Anterior cingulate cortex (tissue), 58 donors: Measurements from ENCODE around the gene KPRP.

Experiments
- DNase-seq, 58 donors: peaks; one replicate each; lab custom pipeline; 2025; lab: John Stamatoyannopoulos, UW

Gene KPRP

DNA sequence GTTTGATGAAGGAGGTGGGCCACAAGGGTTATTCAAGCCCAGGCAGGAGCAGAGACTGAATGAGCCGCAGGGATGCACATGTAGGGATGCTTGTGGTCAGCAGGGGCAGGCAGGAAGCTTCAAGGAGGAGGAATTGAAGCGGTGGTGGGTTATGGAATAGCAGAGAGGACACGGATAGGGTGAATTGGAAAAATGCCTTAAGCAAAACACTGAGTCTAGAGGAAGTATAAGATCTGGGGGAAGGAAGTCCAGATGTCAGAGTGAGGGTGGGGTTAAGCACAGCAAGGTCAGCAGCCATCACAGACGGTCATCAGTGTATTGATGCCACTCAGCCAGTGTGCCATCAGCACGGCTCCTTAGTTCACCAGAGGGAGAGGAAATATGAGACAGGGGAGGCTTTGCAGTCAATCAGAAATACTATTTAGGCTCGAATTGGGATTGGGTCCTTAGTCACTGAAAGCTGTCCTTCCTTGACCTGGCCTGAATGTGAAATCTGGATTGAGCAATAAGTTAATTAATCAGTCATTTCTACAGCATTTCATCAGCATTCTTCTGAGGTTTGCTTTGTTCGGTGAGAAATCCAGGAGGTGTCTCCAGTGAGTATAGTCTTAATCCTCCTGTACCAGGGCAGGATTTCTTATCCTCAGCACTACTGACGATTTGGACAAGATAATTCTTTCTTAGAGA is 11.2 kb downstream of the KPRP start:
- DNase-seq: no peak

DNA sequence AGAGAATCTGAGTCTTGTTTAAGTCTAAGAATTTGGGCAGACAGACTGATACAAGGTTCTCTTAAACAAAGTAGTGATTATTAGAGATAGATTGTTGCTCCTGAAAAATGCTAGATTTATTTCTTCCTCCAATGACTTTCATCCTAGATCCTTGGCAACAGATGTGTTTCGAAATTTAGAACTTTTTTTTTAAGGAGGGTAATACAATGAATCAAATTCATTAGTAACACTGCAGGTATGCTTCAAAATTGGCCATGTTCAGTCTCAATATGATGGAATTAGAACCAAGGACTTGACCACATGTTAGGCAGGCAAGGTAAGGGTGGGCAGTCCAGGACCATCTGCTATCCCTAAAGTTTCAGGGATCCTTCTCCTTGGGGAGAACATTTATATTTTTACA is 12.6 kb downstream of the KPRP start:
- DNase-seq: no peak

DNA sequence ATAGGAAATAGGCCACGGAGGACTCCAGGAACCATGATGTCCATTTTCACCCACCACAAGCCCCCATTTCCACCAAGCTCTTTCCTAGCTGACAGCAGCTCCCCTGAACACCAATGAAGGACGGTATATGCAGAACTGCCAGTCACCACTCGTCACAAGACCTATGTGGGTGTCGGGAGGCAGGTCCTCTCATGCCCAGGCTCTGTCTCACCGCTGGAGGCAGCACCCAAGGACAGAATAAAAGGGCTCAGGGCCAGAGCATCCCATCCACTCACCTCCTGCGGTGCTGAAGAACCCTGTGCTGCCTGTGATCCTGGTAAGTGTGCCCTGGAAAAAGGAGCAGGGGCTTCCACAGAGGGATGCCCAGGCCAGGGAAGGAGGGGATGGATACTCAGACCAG is 17.1 kb downstream of the KPRP start, which contains the start of gene LCE1F:
Gene LCE1F (plus strand): TSS at position 266 of the 400 bp plus-strand sequence. CDS start 1,232 bp downstream, outside the sequence.
- no peak for DNase-seq

DNA sequence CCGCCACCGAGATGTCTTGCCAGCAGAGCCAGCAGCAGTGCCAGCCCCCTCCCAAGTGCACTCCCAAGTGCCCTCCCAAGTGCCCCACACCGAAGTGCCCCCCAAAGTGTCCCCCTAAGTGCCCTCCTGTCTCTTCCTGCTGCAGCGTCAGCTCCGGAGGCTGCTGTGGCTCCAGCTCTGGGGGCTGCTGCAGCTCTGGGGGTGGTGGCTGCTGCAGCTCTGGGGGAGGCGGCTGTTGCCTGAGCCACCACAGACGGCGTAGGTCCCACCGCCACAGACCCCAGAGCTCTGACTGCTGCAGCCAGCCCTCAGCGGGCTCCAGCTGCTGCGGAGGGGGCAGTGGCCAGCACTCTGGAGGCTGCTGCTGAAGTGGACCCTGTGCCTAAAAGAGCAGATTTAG is 18.5 kb downstream of the KPRP start:
- DNase-seq: no peak

DNA sequence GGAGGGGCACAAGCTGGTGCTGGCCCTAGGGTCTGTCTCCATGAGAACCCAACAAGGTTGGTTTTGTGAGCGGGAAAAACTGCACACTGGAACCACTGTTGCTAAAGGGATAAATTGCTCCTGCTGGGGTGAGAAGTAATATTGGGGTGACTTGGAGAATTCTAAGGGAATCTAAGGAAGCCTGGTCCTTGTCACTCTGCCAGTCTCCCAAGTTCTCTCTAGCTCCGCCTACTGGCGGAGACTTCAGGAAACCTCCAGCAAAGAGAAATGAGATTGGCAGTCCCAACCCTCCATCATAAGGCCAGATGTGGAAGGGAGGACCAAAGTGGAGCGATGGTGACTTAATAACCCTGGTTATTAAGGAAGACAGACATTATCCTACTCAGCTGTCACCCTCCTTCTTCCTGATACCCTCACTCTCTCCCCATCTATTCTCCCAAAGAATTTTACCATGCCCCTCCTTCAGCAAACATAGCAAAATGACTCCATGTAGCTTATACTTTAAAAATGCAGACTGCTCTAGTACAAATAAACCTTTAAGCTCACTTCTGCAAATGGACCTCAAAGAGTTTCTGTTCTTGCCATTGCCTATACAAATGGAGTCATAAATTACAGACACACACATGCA is 19.8 kb downstream of the KPRP start:
- no peak for DNase-seq

DNA sequence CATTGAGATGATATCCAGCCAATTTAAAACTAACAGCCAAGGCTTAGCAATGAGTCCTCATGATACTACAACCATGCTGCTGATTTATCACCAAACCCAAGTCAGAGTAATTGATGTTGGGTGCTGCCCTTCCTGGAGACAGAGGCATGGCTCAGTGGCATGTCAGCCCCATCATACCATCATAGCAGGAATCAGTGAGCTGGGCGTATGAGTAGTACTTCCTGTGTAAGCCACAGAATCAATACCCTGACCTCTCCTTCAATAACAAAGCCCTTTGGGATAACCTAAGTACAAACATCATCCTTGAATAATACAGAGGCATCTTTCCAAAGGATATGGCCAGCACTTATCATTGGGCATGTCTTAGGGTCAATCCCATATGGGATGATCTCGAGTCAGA is 25.3 kb downstream of the KPRP start:
- DNase-seq: no peak

DNA sequence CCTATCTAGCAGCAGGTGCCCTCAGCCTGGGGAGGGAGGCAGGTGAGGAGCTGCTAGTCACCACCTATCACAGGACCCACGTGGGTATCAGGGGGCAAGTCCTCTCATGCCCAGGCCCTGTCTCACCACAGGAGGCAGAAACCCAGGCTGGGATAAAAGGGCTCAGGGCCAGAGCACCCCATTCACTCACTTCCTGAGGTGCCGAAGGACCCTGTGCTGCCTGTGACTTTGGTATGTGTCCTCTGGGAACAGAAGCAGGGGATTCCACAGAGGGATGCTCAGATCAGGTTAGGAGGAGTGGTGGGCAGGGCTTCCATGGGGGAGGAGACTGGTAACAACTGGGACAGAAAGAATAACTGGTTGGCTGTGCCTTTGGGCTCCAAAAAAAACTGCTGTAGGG is 28.3 kb downstream of the KPRP start, which contains the start of gene LCE1E:
Gene LCE1E (plus strand): TSS at position 181 of the 400 bp plus-strand sequence. CDS start 1,043 bp downstream, outside the sequence.
- no peak for DNase-seq

DNA sequence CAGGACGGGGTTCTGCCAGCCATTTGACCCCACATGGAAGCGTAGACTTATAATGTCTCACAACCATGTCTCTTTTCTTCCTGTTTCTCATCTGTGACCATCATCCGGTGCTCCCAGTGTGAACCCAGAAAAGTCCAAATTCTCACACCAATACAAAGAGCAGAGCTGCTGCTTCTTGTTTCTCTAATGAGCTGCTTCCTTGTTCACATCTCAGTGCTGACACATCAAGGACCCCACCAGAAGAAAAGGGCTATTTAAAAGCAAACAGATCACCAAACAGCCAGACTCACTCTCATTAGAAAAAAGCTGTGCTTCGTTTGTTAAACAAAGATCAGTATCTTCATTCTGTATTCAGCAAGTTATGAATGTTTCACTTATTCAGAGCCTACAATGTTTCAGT is 37.9 kb downstream of the KPRP start:
- DNase-seq: no peak

DNA sequence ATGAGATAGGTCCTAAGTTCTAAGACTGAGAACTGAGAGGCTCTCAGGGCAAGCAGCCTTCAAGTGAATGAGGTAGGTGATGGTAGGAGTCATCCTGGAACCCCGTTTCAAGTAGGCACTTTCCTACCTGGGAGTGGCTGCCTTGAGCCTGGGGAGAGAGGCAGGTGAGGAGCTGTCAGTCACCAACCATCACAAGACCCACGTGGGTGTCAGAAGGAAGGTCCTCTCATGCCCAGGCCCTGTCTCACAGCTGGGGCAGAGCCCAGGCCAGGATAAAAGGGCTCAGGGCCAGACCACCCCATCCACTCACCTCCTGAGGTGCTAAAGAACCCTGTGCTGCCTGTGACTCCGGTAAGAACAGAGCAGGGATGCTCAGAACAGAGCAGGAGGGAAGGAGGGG is 38.6 kb downstream of the KPRP start, which contains the start of gene LCE1D:
Gene LCE1D (plus strand): TSS at position 301 of the 400 bp plus-strand sequence. CDS start 1,074 bp downstream, outside the sequence.
- DNase-seq: no peak

DNA sequence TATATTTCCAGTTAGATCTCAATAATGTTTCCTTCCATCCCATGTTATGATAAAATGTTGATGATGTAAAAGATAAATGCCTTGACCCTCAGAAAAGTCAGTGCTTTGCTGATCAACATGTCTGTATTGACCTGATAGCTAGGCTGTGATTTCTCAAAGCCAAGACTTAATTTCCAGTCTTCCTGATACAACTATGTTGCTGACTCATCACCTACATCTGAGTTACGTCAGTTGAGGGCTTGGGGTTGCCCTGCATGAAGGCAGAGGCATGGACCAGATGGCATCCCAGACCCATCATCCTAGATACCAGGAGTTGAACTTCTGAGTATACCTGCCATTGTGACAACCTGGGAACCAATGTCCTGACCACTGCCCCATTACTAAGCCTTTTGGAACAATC is 43.5 kb downstream of the KPRP start:
- DNase-seq: no peak

DNA sequence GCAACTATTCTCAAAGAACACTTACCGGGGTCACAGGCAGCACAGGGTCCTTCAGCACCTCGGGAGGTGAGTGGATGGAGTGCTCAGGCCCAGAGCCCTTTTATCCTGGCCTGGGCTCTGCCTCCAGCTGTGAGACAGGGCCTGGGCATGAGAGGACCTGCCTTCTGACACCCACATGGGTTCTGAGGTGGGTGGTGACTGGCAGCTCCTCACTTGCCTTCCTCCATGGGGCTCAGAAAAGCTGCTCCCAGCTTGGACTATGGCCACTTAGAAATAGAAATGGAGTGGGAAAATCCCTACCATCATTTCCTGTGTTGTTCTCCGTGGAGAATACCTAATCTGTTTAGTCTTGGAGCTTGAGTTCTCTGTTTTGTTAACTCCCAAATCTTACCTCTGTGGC is 48.8 kb downstream of the KPRP start, which contains the start of gene LCE1C:
Gene LCE1C (minus strand): TSS at position 76 of the 400 bp plus-strand sequence. CDS start 1,173 bp downstream, outside the sequence.
- no peak for DNase-seq

DNA sequence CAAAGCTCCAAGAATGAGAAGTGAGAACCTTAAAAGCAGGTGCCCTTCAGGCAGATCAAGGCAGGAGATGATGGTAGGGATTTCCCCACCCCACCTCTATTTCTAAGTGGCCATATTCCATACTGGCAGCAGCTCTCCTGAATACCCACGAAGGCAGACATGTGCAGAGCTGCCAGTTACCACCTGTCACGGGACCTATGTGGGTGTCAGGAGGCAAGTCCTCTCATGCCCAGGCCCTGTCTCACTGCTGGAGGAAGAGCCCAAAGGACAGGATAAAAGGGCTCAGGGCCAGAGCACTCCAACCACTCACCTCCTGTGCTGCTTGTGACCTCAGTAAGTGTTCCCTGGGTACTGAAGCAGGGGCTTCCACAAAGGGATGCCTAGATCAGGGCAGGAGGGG is 53.2 kb downstream of the KPRP start:
- DNase-seq: no peak
